A204.1 (cell line): ENCODE data around the gene TRMT11.
"Not testable (repeated sequence)": the region's sequence is repeated elsewhere in the genome, so short reads cannot be mapped to it uniquely, and the experiment has no call there.

Experiments
- FAIRE-seq: peaks from 2 replicates; lab custom pipeline; 2012; peaks lifted over from hg19 to GRCh38; lab: Jason Lieb, UNC

The TRMT11 gene

DNA sequence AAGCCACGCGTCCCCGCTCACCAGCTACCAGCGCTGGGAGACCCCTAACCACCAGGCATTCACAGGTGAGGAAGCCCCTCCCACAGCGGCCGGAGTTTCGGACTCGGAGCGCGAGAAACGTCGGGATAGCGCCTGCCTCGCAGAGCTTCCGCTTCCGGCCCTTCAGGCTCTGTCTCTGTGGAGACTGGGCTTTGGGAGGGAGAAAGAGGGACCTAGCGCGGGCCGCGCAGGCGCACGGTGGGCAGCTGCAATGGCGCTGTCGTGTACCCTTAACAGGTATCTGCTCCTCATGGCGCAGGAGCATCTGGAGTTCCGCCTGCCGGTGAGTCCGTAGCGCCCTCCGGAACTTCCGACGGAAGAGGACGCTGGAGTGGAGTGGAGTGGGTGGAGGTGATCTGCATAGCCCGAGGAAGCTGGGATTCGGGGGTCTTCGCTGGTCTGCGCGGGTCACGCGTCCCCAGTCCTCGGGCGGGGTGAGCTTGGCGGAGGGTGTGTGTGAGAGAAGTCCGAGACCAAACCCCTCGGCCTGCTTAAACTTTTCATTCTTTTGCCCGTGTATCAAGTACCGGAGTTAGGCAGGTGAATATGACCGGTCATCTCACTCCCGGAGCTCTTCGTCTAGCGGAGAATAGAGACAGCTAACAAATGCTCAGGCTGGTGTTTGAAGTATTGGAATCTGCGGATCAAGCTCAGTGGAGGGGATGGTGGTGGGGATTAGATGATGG is at the start of gene TRMT11:
TRMT11 (plus strand) TSS at position 240 of the 725 bp plus-strand sequence; CDS start at position 251, 11 bp downstream.
- FAIRE-seq: no peak

- no peak for FAIRE-seq
These were observed 47.3 kb upstream of the TRMT11 start for GRCh38 chr6:125939026-125939425.

GRCh38 chr6:125939791-125940190 is 46.5 kb upstream of the TRMT11 start:
- FAIRE-seq: no peak

- no peak for FAIRE-seq
These were observed 45.9 kb upstream of the TRMT11 start for GRCh38 chr6:125940247-125941041.

GRCh38 chr6:125942672-125943527 is 43.4 kb upstream of the TRMT11 start:
- FAIRE-seq: no peak

- FAIRE-seq: no peak
These were observed 42.6 kb upstream of the TRMT11 start for GRCh38 chr6:125943528-125944433.

GRCh38 chr6:125944434-125944816 is 41.9 kb upstream of the TRMT11 start:
- FAIRE-seq: no peak

- FAIRE-seq: no peak
These were observed 41.4 kb upstream of the TRMT11 start for GRCh38 chr6:125944896-125945295.

DNA sequence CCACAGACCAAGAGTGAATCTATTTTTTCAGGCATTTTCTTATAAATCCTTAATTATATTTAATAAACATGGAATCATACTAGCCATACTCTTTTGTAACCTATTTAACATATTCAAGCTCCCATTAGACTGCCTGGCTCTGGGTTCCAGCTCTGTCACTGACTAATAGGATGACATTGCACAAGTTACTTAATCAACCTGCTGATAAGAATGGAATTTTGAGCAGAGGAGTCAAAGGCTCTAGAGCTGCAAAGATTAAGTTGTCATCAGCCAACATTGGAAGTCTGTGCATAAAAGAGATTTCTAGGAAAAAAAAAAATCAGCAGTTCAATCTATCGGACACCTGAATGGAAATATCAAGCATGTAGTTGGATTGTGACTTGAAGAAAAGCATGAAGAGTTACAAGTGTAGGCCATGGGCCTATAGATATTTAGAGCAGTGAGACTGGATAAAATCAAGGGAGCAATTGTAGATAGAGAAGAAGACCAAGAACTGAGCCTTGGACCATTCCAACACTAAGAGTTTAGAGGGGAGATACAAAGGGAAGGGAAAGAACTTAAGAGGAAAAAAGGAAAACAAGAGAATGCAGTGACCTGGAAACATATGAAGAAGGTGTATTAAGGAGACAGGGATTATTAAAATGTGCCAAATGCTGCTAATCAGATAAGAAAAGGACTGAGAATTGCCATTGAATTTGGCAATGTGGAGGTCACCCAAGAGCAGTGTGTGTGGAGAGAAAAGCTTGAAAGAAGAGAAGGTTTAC is 40.8 kb upstream of the TRMT11 start:
- no peak for FAIRE-seq

DNA sequence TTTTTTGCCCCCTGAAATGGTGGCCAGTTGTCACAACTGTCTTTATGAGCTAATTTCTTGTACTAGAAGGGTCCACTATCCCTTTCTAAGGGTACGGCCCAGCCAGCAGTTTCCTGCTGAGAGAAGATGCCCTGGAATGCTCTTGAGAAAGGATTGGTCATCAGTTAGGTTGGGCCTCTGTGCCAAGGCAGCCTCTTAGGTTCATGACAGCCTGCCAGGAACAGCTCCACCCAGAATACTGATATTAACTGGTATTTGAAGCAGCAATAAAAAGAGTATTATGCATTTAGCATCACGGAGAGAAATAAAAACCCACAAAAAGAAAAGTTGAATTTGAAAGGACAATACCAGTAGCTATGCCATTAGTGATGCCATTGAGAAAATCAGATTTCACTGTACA is 38.7 kb upstream of the TRMT11 start:
- FAIRE-seq: no peak

DNA sequence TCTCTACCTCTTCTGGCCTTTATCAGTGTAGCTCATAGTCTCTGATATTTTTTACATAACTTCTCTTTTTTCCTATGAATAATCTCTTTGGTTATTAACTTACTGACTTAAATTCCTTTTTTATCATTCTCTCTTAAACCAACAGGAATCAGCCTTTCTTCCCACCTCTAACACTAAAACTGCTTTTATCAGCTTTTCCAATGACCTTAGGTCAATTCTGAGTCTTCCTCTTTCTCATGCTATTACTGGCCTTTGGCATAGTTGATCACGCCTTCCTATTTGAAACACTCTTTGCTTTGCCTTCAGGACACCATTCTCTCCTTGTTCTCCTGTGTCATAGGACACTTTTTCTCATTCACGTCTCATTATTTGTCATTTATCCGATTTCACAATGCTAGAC is 37.9 kb upstream of the TRMT11 start:
- FAIRE-seq: no peak

DNA sequence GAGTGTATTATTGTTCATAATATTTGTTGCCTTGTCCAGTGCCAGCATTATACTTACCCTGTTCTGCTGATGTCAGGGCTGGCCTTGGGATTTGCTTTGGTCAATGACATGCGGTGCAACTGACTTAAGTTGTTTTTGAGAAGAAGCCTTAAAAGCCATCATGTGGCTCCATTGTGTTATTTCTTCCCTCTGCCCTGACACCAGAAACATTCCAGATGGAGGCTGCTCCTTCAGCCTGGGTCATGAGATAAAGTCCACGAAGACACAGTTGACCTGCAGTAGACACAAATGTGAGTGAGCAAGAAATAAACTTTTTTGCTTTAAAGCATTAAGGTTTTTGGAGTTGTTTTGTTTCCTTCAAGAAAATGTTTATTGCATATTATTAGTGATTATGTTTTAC is 37.3 kb upstream of the TRMT11 start:
- FAIRE-seq: no peak

- FAIRE-seq: no peak
These were observed 36.0 kb upstream of the TRMT11 start for GRCh38 chr6:125950293-125950692.

GRCh38 chr6:125950716-125951115 is 35.6 kb upstream of the TRMT11 start:
- FAIRE-seq: not testable (repeated sequence)

DNA sequence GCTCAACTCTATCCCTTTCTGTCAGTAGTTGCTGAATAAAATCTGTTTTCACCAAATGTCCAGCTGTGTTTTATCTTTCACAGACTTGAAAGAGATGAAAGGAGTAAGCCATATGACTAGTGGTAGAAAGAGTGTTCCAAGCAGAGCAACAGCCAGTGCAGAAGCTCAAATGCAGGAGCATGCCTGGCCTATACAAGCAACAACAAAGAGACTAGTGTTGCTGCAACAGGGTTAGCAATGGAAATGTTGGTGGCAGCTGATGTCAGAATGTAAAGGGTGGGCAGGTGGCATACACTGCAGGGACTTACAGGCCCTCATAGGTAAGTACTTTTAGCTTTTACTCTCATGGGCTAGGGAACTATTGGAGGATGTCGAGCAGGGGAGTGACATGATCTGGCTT is 35.0 kb upstream of the TRMT11 start:
- FAIRE-seq: no peak

DNA sequence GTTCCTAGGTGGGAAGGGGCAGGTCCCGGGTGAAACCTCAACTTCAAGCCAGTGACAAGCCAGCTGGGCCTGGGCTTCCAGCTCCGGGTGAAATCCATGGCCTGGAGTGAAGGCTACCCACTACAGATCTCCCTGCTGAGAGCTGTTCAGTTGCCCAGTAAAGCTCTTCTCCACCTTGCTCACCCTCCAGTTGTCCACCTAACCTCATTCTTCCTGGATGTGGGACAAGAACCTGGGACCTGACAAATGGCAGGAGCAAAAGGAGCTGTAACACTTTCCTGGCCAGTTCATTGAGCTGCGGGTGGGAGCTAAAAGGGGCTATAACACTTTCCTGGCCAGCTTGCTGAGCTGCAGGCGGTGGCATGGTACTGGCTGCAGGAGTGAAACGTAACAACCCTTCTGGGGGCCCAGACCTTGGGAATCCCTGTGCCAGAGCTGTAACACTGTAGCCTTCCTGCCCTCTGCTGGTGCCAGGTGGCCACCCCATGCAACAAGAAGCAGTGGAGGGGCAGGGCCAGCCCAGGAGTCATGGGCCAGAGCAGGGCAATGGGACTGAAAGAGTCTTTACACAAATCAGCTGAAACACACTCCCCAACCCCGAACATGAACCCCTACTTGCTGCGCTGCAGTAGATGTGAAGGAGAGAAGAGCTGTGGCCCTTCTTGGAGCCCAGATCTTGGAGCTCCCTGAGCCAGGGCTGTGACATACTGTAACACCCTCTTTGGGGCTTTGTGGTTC is 33.4 kb upstream of the TRMT11 start:
- no peak for FAIRE-seq

DNA sequence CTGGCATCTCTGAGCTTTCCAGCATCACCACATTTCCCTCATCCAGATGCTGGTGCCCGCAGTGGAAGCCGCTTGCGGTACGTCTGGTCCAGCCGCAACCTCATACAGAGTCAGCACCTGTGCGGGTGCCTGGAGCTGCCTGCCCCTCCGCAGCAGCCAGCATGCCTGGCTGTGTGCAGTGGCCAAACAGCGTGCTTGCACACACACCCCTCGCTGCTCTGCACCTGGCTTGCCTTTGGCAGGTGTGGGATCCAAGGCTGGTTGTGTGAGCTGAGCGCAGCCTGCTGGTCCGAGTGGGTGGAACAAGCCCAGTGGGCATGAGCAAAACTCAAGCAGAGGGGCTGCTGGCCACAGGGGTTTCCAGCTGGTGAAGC is 32.9 kb upstream of the TRMT11 start:
- FAIRE-seq: no peak

DNA sequence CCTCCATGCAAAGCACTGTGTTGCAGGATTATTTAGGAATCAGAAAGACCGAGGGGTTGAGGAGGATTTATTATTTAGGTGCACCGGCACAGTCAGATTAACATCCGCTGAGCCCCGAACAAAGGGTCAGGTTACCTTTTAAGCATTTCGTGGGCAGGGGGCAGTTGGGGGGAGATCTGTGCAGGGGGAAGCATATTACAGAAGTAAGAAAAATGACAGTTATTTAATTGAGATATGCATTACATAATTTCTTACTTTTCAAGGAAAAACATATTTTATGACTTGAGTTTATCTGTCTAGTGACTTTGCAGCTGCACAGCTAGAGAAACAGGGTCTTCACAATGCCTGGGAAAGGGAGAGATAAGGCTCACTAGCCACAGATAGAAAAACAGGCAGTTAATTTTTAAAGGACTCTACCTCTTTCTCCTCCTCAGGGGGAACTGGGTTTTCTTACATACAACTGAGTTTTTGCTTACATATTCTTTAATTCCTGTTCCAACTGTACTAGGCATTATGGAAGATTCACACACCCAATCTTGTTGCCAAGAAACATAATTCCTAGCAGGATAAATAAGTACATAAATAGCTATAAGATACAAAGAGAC is 31.5 kb upstream of the TRMT11 start:
- FAIRE-seq: no peak

DNA sequence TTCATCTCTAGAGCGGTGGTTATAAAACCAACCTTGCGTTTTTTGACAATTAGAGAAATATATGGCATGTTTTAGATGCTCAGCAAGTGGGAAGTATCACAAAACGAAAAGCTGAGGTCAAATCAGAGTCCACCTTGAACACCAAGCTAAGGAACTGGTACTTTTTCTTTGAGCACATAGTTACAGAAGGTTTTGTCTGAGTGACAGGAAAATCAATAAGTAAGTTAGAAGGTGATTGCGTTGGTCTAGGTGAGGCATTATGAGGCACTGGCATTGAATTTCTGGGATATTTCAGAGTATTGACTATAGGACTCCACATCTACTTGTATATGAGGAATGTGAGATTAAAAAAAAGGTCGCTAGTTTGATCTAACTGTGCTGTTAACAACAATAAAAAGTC is 30.4 kb upstream of the TRMT11 start:
- FAIRE-seq: no peak
